WTC11 (cell line): Measurements from ENCODE around the gene SLIT3. TPM values are rescaled to one million over a fixed set of nuclear protein-coding genes. Genes with fewer than 3 reads are reported as not detected.

Experiments used
- ATAC-seq: fragments of 200-7000 bp; cut with Tn5 transposase; 2 replicates; pipeline ENCODE4 v1.10.0; 2021; ENCODE audit warnings: mild to moderate bottlenecking, moderate library complexity
- CTCF ChIA-PET: fragments of 300-600 bp; sonication (Branson Sonifier 250); formaldehyde crosslinking; loops from one replicate; lab custom pipeline; 2021; ENCODE audit warnings: antibody characterized with exemption; lab: Charles Lee
- POLR2A ChIA-PET: fragments of 350-600 bp; sonication (Branson Sonifier 250); formaldehyde crosslinking; loops from one replicate; lab custom pipeline; 2021; ENCODE audit warnings: antibody characterized with exemption; lab: Charles Lee
- DNase-seq: peaks from one replicate; pipeline ENCODE4 v3.0.0; 2021; ENCODE audit warnings: low spot score
- H3K27ac Mint-ChIP-seq: 2 replicates; pipeline ENCODE4 v1.8.0; 2021; ENCODE audit warnings: mixed read lengths
- H3K27me3 Mint-ChIP-seq: 2 replicates; pipeline ENCODE4 v1.8.0; 2021; ENCODE audit warnings: low read depth, mild to moderate bottlenecking, moderate library complexity, mixed read lengths
- H3K36me3 Mint-ChIP-seq: 2 replicates; pipeline ENCODE4 v1.8.0; 2021; ENCODE audit warnings: mixed read lengths
- H3K4me1 Mint-ChIP-seq: 2 replicates; pipeline ENCODE4 v1.8.0; 2022; ENCODE audit warnings: mixed read lengths
- H3K4me3 Mint-ChIP-seq: 2 replicates; pipeline ENCODE4 v1.8.0; 2021; ENCODE audit warnings: mild to moderate bottlenecking, moderate library complexity, mixed read lengths
- H3K9me3 Mint-ChIP-seq: 2 replicates; pipeline ENCODE4 v1.8.0; 2021; ENCODE audit warnings: mixed read lengths
- ATF1 ChIP-seq: sonication (generic); formaldehyde crosslinking; IDR thresholded peaks from 2 replicates; pipeline ENCODE4 v1.8.1; 2023; ENCODE audit warnings: mild to moderate bottlenecking, moderate library complexity, missing genetic modification reagents
- ELF4 ChIP-seq: sonication (generic); formaldehyde crosslinking; IDR thresholded peaks from 2 replicates; pipeline ENCODE4 v1.8.1; 2022; ENCODE audit warnings: low read depth, mild to moderate bottlenecking, moderate library complexity, missing genetic modification reagents
- ERG ChIP-seq: fragments of 250-450 bp; sonication (Bioruptor Pico); IDR thresholded peaks from 2 replicates; pipeline ENCODE4 v1.8.0; 2021; ENCODE audit warnings: mild to moderate bottlenecking
- FOXJ3 ChIP-seq: sonication (generic); formaldehyde crosslinking; IDR thresholded peaks from 2 replicates; pipeline ENCODE4 v1.9.0; 2021; ENCODE audit warnings: missing genetic modification reagents, mild to moderate bottlenecking, borderline replicate concordance
- GABPB1 ChIP-seq: sonication (generic); formaldehyde crosslinking; IDR thresholded peaks from 2 replicates; pipeline ENCODE4 v1.8.1; 2023; ENCODE audit warnings: mild to moderate bottlenecking, missing genetic modification reagents
- GRHL2 ChIP-seq: fragments of 250-450 bp; sonication (Bioruptor Pico); IDR thresholded peaks from 2 replicates; pipeline ENCODE4 v1.8.0; 2022; ENCODE audit warnings: mild to moderate bottlenecking, moderate library complexity; ENCODE audit not compliant: insufficient replicate concordance, severe bottlenecking
- HMGXB4 ChIP-seq: sonication (generic); formaldehyde crosslinking; IDR thresholded peaks from 2 replicates; pipeline ENCODE4 v1.8.1; 2023; ENCODE audit warnings: mild to moderate bottlenecking, moderate library complexity, missing genetic modification reagents
- IRF1 ChIP-seq: sonication (generic); formaldehyde crosslinking; IDR thresholded peaks from 2 replicates; pipeline ENCODE4 v1.8.0; 2023; ENCODE audit warnings: missing genetic modification reagents
- IRF2 ChIP-seq: sonication (generic); formaldehyde crosslinking; IDR thresholded peaks from 2 replicates; pipeline ENCODE4 v1.8.0; 2022; ENCODE audit warnings: low read depth, missing genetic modification reagents, borderline replicate concordance
- MYBL2 ChIP-seq: sonication (generic); formaldehyde crosslinking; IDR thresholded peaks from 2 replicates; pipeline ENCODE4 v1.8.1; 2023; ENCODE audit warnings: mild to moderate bottlenecking, moderate library complexity, missing genetic modification reagents
- NR2C2 ChIP-seq: sonication (generic); formaldehyde crosslinking; IDR thresholded peaks from 2 replicates; pipeline ENCODE4 v1.8.0; 2022; ENCODE audit warnings: mild to moderate bottlenecking, missing genetic modification reagents
- PRRX2 ChIP-seq: fragments of 250-450 bp; sonication (Bioruptor Pico); IDR thresholded peaks from 2 replicates; pipeline ENCODE4 v1.8.0; 2021; ENCODE audit warnings: mild to moderate bottlenecking
- SOX15 ChIP-seq: fragments of 250-450 bp; sonication (Bioruptor Pico); IDR thresholded peaks from 2 replicates; pipeline ENCODE4 v1.9.0; 2021; ENCODE audit warnings: mild to moderate bottlenecking
- TEAD1 ChIP-seq: sonication (generic); formaldehyde crosslinking; IDR thresholded peaks from 2 replicates; pipeline ENCODE4 v1.8.0; 2022; ENCODE audit warnings: mild to moderate bottlenecking, missing genetic modification reagents
- TEAD4 ChIP-seq: sonication (generic); formaldehyde crosslinking; IDR thresholded peaks from 2 replicates; pipeline ENCODE4 v1.8.0; 2022; ENCODE audit warnings: mild to moderate bottlenecking, missing genetic modification reagents
- USF2 ChIP-seq: sonication (generic); formaldehyde crosslinking; IDR thresholded peaks from 2 replicates; pipeline ENCODE4 v1.8.1; 2023; ENCODE audit warnings: mild to moderate bottlenecking, missing genetic modification reagents, moderate library complexity
- ZNF281 ChIP-seq: sonication (generic); formaldehyde crosslinking; IDR thresholded peaks from 2 replicates; pipeline ENCODE4 v1.8.0; 2023; ENCODE audit warnings: mild to moderate bottlenecking, missing genetic modification reagents
- ZNF425 ChIP-seq: fragments of 250-450 bp; sonication (Bioruptor Pico); conservative IDR thresholded peaks from 2 replicates; pipeline ENCODE4 v1.9.0; 2021; ENCODE audit warnings: mild to moderate bottlenecking
- ZNF512 ChIP-seq: sonication (generic); formaldehyde crosslinking; IDR thresholded peaks from 2 replicates; pipeline ENCODE4 v1.8.1; 2022; ENCODE audit warnings: missing genetic modification reagents, borderline replicate concordance
- ZNF671 ChIP-seq: fragments of 250-450 bp; sonication (Bioruptor Pico); IDR thresholded peaks from 2 replicates; pipeline ENCODE4 v1.8.0; 2021; ENCODE audit warnings: mild to moderate bottlenecking
- total RNA-seq: library from RNA; stranded (reverse); gene quantifications from 3 replicates; pipeline ENCODE4 v1.2.3, GENCODE V29; 2021

Gene SLIT3
- total RNA-seq, 1 experiment from 2014 or later = 1.9 TPM

GRCh38 chr5:169152453-169152852, 148.5 kb downstream of the SLIT3 start:
- Mint-ChIP-seq H3K36me3 (peaks cover 2% of the 10 kb centered on the region), H3K9me3 (peaks cover 7% of the 10 kb centered on the region), H3K4me1 (peaks cover 52% of the 10 kb centered on the region), H3K4me3 (no peak overlapping the region), H3K27me3 (no peaks in the 10 kb centered on the region), H3K27ac (no peak overlapping the region)
- DNase-seq (no peak), ATAC-seq (no peak)
- TF ChIP-seq ATF1 (CRISPR knock-in tag) (no peak), FOXJ3 (CRISPR knock-in tag) (no peak), SOX15 (CRISPR knock-in tag) (no peak), TEAD4 (no peak), NR2C2 (CRISPR knock-in tag) (no peak), PRRX2 (CRISPR knock-in tag) (no peak), ZNF281 (CRISPR knock-in tag) (no peak), GRHL2 (no peak), ZNF671 (CRISPR knock-in tag) (no peak), ERG (CRISPR knock-in tag) (no peak), USF2 (CRISPR knock-in tag) (no peak)
- POLR2A ChIA-PET = no interaction called here
- CTCF ChIA-PET = interaction anchor here (2.6 kb wide), 1 partner anchor 9 kb away, joined by 9 read pairs; no protein-coding TSS in a partner anchor

GRCh38 chr5:169151051-169151805, 149.7 kb downstream of the SLIT3 start:
- ChIA-PET CTCF (interaction anchor here (1.1 to 2.6 kb wide), 2 partner anchors 10 to 164 kb away, joined by 3 to 9 read pairs; no protein-coding TSS in a partner anchor), POLR2A (no interaction called here)
- DNase-seq (no peak), ATAC-seq (no peak)
- Mint-ChIP-seq H3K36me3 (no peaks in the 10 kb centered on the region), H3K9me3 (no peaks in the 10 kb centered on the region), H3K27me3 (no peaks in the 10 kb centered on the region), H3K4me1 (peaks cover 52% of the 10 kb centered on the region), H3K27ac (no peak overlapping the region), H3K4me3 (no peak overlapping the region)
- TF ChIP-seq SOX15 (CRISPR knock-in tag) = no peak
- no peak for TF ChIP-seq IRF2 (CRISPR knock-in tag)
- no peak for TF ChIP-seq GABPB1 (CRISPR knock-in tag)

- ChIA-PET CTCF (interaction anchor here (1.8 to 2.6 kb wide), 2 partner anchors 11 to 50 kb away, joined by 3 to 9 read pairs; no protein-coding TSS in a partner anchor), POLR2A (no interaction called here)
- ATAC-seq = no peak
- Mint-ChIP-seq H3K27ac (no peak overlapping the region), H3K27me3 (no peaks in the 10 kb centered on the region), H3K36me3 (no peaks in the 10 kb centered on the region), H3K4me3 (no peak overlapping the region), H3K9me3 (no peaks in the 10 kb centered on the region), H3K4me1 (peaks cover 50% of the 10 kb centered on the region)
- DNase-seq = no peak
- TF ChIP-seq ELF4 (CRISPR knock-in tag) = no peak
- no peak for TF ChIP-seq ZNF512
- no peak for TF ChIP-seq IRF1
- no peak for TF ChIP-seq ZNF425 (CRISPR knock-in tag)
- TF ChIP-seq TEAD1 = no peak
- TF ChIP-seq MYBL2 (CRISPR knock-in tag) = no peak
- TF ChIP-seq HMGXB4 = no peak
Observed at GRCh38 chr5:169150108-169150507, 150.8 kb downstream of the SLIT3 start.
